ENCODE data around the gene HOMER3.
A peak's percentile ranks its signal among the peaks of the same experiment; 100 is the strongest.

DNA sequence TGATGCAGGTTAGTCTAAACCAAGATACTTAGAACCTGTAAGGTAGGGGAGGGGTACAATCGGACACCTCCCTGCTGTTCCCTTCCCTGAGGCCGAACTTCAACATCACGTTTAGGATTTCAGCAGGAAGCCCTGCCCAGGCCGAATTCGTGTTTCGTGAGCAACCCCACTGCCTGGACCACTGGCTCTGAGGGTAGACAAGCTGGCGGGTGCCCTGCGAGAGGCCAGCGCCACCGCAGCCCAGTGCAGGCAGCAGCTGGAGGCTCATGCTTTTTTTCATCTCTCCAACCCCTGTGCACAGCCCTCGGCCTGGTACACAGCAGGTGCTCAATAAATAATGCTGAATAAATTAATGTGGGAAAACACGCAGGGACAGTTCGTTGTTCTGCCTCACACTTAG is 7.7 kb downstream of the HOMER3 start:
- TF ChIP-seq, protein P1, sequence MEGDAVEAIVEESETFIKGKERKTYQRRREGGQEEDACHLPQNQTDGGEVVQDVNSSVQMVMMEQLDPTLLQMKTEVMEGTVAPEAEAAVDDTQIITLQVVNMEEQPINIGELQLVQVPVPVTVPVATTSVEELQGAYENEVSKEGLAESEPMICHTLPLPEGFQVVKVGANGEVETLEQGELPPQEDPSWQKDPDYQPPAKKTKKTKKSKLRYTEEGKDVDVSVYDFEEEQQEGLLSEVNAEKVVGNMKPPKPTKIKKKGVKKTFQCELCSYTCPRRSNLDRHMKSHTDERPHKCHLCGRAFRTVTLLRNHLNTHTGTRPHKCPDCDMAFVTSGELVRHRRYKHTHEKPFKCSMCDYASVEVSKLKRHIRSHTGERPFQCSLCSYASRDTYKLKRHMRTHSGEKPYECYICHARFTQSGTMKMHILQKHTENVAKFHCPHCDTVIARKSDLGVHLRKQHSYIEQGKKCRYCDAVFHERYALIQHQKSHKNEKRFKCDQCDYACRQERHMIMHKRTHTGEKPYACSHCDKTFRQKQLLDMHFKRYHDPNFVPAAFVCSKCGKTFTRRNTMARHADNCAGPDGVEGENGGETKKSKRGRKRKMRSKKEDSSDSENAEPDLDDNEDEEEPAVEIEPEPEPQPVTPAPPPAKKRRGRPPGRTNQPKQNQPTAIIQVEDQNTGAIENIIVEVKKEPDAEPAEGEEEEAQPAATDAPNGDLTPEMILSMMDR (IDR thresholded peaks at IDR 0.05): peak in 1 of 3 donors; percentile 10
- TF ChIP-seq EP300 (IDR thresholded peaks at IDR 0.05): no peak

Measured in ovary (tissue), 3 donors.